ENCODE measurements around the gene RAB10. TPM values are rescaled to one million over a fixed set of nuclear protein-coding genes. Genes with fewer than 3 reads are reported as not detected.
A peak's percentile ranks its signal among the peaks of the same experiment; 100 is the strongest.
"Not testable (repeated sequence)": the region's sequence is repeated elsewhere in the genome, so short reads cannot be mapped to it uniquely, and the experiment has no call there.

Gene RAB10
- total and polyA plus RNA-seq, 2 donors from 2014 or later, result 59.8 to 122 TPM

GRCh38 chr2:26025509-26025908 is 8.4 kb upstream of the RAB10 start:
- Histone ChIP-seq H3K27me3 (ENCODE audit: control insufficient read depth, insufficient read depth, low read length) (no peaks in the 10 kb centered on the region), H3K4me3 (ENCODE audit: low read length in 3 of 3) (no peak overlapping the region), H3K4me1 (ENCODE audit: control insufficient read depth in 2 of 3, insufficient read depth in 2 of 3, low read depth in 1 of 3, low read length in 3 of 3) (no peaks in the 10 kb centered on the region), H3K36me3 (ENCODE audit: control insufficient read depth in 2 of 3, insufficient read depth in 3 of 3, low read length in 3 of 3) (no peaks in the 10 kb centered on the region), H3K9me3 (ENCODE audit: control insufficient read depth in 2 of 3, insufficient read depth in 1 of 3, low read length in 3 of 3) (no peaks in the 10 kb centered on the region), H3K9ac (ENCODE audit: low read length in 3 of 3) (no peak overlapping the region), H3K27ac (ENCODE audit: low read depth in 2 of 2, low read length in 2 of 2) (no peak overlapping the region)
- intact Hi-C loops (cut with DNase I), result no loop called here
- no peak for TF ChIP-seq CTCF (IDR thresholded peaks at IDR 0.05; ENCODE audit: borderline replicate concordance, extremely low read depth, insufficient read depth)
- DNase-seq (no peak), FAIRE-seq (no peak)

GRCh38 chr2:26028083-26028482 is 5.8 kb upstream of the RAB10 start:
- H3K9me3 ChIP-seq (ENCODE audit: control insufficient read depth in 2 of 3, insufficient read depth in 1 of 3, low read length in 3 of 3); FAIRE-seq; intact Hi-C loops (cut with DNase I); H3K9ac ChIP-seq (ENCODE audit: low read length in 3 of 3); H3K27ac ChIP-seq (ENCODE audit: low read depth in 2 of 2, low read length in 2 of 2); H3K27me3 ChIP-seq (ENCODE audit: control insufficient read depth, insufficient read depth, low read length); H3K4me1 ChIP-seq (ENCODE audit: control insufficient read depth in 2 of 3, insufficient read depth in 2 of 3, low read depth in 1 of 3, low read length in 3 of 3); H3K36me3 ChIP-seq (ENCODE audit: control insufficient read depth in 2 of 3, insufficient read depth in 3 of 3, low read length in 3 of 3); DNase-seq; H3K4me3 ChIP-seq (ENCODE audit: low read length in 3 of 3): not testable (repeated sequence)

- H3K27me3 ChIP-seq (ENCODE audit: control insufficient read depth, insufficient read depth, low read length); FAIRE-seq; H3K4me1 ChIP-seq (ENCODE audit: control insufficient read depth in 2 of 3, insufficient read depth in 2 of 3, low read depth in 1 of 3, low read length in 3 of 3); H3K9me3 ChIP-seq (ENCODE audit: control insufficient read depth in 2 of 3, insufficient read depth in 1 of 3, low read length in 3 of 3); H3K36me3 ChIP-seq (ENCODE audit: control insufficient read depth in 2 of 3, insufficient read depth in 3 of 3, low read length in 3 of 3); intact Hi-C loops (cut with DNase I): not testable (repeated sequence)
- H3K4me3 ChIP-seq (ENCODE audit: low read length in 3 of 3), result peak overlapping the region; percentile 76 to 96 (median 83)
- peak in 1 of 5 donors; percentile 62 for DNase-seq
- peak overlapping the region; percentile 89 to 96 for H3K27ac ChIP-seq (ENCODE audit: low read depth in 2 of 2, low read length in 2 of 2)
- peak overlapping the region; percentile 75 to 97 (median 81) for H3K9ac ChIP-seq (ENCODE audit: low read length in 3 of 3)
Observed at GRCh38 chr2:26032586-26033269, 1.2 kb upstream of the RAB10 start.

- Histone ChIP-seq H3K4me1 (ENCODE audit: control insufficient read depth in 2 of 3, insufficient read depth in 2 of 3, low read depth in 1 of 3, low read length in 3 of 3) (peaks cover 0 to 7% (median 0%) of the 10 kb centered on the region in 3 donors), H3K27me3 (ENCODE audit: control insufficient read depth, insufficient read depth, low read length) (no peaks in the 10 kb centered on the region), H3K27ac (ENCODE audit: low read depth in 2 of 2, low read length in 2 of 2) (peak overlapping the region; percentile 89 to 96), H3K9ac (ENCODE audit: low read length in 3 of 3) (peak overlapping the region; percentile 75 to 97 (median 81)), H3K36me3 (ENCODE audit: control insufficient read depth in 2 of 3, insufficient read depth in 3 of 3, low read length in 3 of 3) (no peaks in the 10 kb centered on the region), H3K4me3 (ENCODE audit: low read length in 3 of 3) (peak overlapping the region; percentile 76 to 96 (median 83)), H3K9me3 (ENCODE audit: control insufficient read depth in 2 of 3, insufficient read depth in 1 of 3, low read length in 3 of 3) (no peaks in the 10 kb centered on the region)
- FAIRE-seq, result no peak
- no peak for TF ChIP-seq CTCF (IDR thresholded peaks at IDR 0.05; ENCODE audit: borderline replicate concordance, extremely low read depth, insufficient read depth)
- DNase-seq, result peak in 2 of 5 donors; percentile 94 to 95
- intact Hi-C loops (cut with DNase I), result no loop called here
Observed at GRCh38 chr2:26033270-26033817, 540 bp upstream of the RAB10 start.
